GM18858 (cell line): ENCODE data around the gene ZMYND12.

ENCODE experiments used
- ATAC-seq: cut with Tn5 transposase; IDR thresholded peaks from one replicate; pipeline ENCODE4 v1.9.1; 2021; ENCODE audit not compliant: unreplicated experiment

ZMYND12 gene

GRCh38 chr1:42392967-42393848 is 62.6 kb downstream of the ZMYND12 start:
- ATAC-seq = no peak

GRCh38 chr1:42392255-42392654 is 63.6 kb downstream of the ZMYND12 start:
- ATAC-seq = no peak

GRCh38 chr1:42386051-42386450 is 69.8 kb downstream of the ZMYND12 start:
- no peak for ATAC-seq

- no peak for ATAC-seq
These were observed 70.5 kb downstream of the ZMYND12 start for GRCh38 chr1:42385283-42385682.

- ATAC-seq = no peak
These were observed 74.5 kb downstream of the ZMYND12 start for GRCh38 chr1:42381280-42381673.

GRCh38 chr1:42380586-42381279 is 75.1 kb downstream of the ZMYND12 start, which contains the start of gene RIMKLA:
Gene RIMKLA, plus strand, starts transcription at chr1:42380792. Its CDS starts 143 bp downstream, at chr1:42380935.
- ATAC-seq = peak; percentile 65
